AG04450 (cell line): ENCODE measurements around the gene DCDC2. TPM values are rescaled to one million over a fixed set of nuclear protein-coding genes. Genes with fewer than 3 reads are reported as not detected.
"Not testable (repeated sequence)": the region's sequence is repeated elsewhere in the genome, so short reads cannot be mapped to it uniquely, and the experiment has no call there.

Experiments
- CTCF ChIA-PET: fragments of 300-600, 350-600 bp; formaldehyde crosslinking; extraction: SDS; loops from one replicate; lab custom pipeline; 2022; ENCODE audit warnings: antibody characterized with exemption, inconsistent platforms; lab: Charles Lee
- POLR2A ChIA-PET: fragments of 350-600 bp; formaldehyde crosslinking; extraction: SDS; loops from one replicate; lab custom pipeline; 2021; ENCODE audit warnings: antibody characterized with exemption, inconsistent platforms; lab: Yijun Ruan, JAX
- DNase-seq: peaks from one replicate; pipeline ENCODE4 v3.0.0-alpha.2; 2011; ENCODE audit warnings: low read depth, low spot score
- H3K27ac ChIP-seq: one replicate; pipeline ENCODE4 v1.5.1; 2012; ENCODE audit warnings: low read depth, low read length, control low read depth
- H3K27me3 ChIP-seq: one replicate; pipeline ENCODE4 v1.6.0; 2012; ENCODE audit warnings: low read length; ENCODE audit not compliant: control insufficient read depth, insufficient read depth
- H3K4me3 ChIP-seq: 2 replicates; pipeline ENCODE4 v1.5.1; 2011; ENCODE audit warnings: mild to moderate bottlenecking, low read depth, low read length, control low read depth
- H3K9me3 ChIP-seq: 2 replicates; pipeline ENCODE4 v1.5.1; 2012; ENCODE audit warnings: low read length; ENCODE audit not compliant: control insufficient read depth, insufficient read depth
- polyA plus RNA-seq: library from polyadenylated mRNA; depleted of rRNA; stranded (reverse); fragments of >200 nt; gene quantifications from 2 replicates; pipeline ENCODE4 v1.2.3, GENCODE V29; 2011
- TF ChIP-seq, protein P1 (sequence below): IDR thresholded peaks from 2 replicates; pipeline ENCODE4 v1.5.1; 2011; ENCODE audit warnings: low read depth, low read length, control low read depth, inconsistent platforms

The DCDC2 gene
- polyA plus RNA-seq, 1 experiment, result 0.02 TPM

DNA sequence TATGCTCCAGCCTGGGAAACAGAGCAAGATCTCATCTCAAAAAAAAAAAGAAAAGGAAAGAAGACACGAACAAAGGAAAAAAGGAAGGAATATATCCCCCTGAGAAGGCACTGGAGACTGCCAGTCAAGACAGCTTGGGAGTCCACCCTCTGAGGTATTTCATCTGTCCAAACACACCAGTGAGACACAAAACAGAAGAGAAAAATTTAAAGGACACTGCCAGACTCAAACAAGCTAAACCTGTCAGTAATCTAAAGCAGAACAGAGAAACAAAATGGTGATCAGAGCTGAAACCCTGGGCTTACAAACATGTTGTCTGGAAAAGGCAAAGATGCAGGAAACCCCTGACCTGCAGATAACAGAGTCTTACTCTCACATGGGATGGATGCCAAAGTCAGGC, 114.9 kb downstream of the DCDC2 start:
- Histone ChIP-seq H3K9me3 (peaks cover 17% of the 10 kb centered on the region), H3K4me3 (no peak overlapping the region), H3K27me3 (no peaks in the 10 kb centered on the region), H3K27ac (no peak overlapping the region)
- no peak for DNase-seq
- POLR2A ChIA-PET, result no interaction called here
- CTCF ChIA-PET, result no interaction called here
- TF ChIP-seq, protein P1, sequence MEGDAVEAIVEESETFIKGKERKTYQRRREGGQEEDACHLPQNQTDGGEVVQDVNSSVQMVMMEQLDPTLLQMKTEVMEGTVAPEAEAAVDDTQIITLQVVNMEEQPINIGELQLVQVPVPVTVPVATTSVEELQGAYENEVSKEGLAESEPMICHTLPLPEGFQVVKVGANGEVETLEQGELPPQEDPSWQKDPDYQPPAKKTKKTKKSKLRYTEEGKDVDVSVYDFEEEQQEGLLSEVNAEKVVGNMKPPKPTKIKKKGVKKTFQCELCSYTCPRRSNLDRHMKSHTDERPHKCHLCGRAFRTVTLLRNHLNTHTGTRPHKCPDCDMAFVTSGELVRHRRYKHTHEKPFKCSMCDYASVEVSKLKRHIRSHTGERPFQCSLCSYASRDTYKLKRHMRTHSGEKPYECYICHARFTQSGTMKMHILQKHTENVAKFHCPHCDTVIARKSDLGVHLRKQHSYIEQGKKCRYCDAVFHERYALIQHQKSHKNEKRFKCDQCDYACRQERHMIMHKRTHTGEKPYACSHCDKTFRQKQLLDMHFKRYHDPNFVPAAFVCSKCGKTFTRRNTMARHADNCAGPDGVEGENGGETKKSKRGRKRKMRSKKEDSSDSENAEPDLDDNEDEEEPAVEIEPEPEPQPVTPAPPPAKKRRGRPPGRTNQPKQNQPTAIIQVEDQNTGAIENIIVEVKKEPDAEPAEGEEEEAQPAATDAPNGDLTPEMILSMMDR, result no peak

DNA sequence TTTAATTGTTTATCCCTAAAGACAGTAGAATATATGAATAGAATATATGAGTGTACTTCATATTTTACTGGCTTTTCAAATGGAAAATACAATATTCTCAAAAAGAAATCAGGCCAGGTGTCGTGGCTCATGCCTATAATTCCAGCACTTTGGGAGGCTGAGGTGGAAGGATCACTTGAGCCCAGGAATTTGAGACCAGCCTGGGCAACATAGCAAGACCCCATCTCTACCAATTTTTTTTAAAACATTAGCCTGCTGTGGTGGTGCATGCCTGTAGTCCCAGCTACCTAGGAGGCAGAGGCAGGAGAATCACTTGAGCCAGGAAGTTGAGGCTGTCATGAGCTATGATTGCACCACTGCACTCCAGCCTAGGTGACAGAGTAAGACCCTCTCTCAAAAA, 116.1 kb downstream of the DCDC2 start:
- H3K4me3 ChIP-seq, DNase-seq, H3K27ac ChIP-seq, H3K27me3 ChIP-seq, POLR2A ChIA-PET: not testable (repeated sequence)
- CTCF ChIA-PET, result interaction anchor here (0.8 kb wide), 1 partner anchor 41 kb away, joined by 3 read pairs; no protein-coding TSS in a partner anchor
- H3K9me3 ChIP-seq, result peaks cover 17% of the 10 kb centered on the region

DNA sequence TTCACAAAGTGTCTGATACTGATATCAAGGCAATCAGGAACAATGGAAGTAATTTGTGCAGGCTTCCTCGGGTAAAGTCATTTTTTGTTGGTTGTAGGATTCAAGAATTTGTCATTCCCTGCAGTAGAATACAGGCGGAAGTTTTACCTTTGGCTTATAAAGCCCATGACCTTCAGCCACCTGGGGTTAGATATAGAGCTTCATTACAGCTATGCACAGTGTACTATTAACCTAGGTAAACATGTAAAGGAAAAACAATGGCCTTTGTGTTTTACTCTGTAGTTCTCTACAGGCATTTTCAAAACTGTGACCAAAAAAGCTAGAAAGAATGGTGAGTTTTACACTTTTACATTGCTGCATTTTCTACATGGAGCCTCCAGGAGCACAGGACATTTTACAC, 116.9 kb downstream of the DCDC2 start:
- H3K9me3 ChIP-seq, result peaks cover 17% of the 10 kb centered on the region
- ChIA-PET POLR2A (no interaction called here), CTCF (no interaction called here)
- no peak for DNase-seq
- H3K4me3 ChIP-seq, result no peak overlapping the region
- TF ChIP-seq, protein P1, result no peak
- no peak overlapping the region for H3K27ac ChIP-seq
- H3K27me3 ChIP-seq, result no peaks in the 10 kb centered on the region

DNA sequence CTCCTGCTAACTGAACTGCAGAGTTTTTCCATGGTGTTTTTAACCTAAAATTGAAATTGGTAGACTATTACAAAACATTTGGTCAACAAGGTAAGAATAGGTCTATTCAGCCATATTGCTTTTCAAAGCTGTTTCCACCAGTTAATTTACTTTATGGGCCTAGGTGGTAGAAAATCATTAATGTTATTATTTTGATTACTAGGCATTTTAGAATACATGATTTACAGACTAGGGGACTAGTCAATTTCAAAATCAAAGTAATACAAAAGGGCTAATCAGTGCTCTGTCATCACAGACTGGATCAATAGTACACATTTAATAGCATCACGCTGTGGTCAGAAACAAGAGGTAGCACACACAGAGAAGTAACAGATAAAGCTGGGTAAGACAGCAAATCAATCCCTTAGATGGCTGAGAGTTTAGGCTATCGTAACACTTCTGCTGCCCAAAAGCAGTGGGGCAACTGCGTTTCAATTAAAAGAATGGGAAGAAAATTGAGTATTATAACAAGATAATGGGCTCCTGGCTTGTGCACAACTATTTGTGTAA, 117.4 kb downstream of the DCDC2 start:
- POLR2A ChIA-PET, result no interaction called here
- H3K4me3 ChIP-seq, result no peak overlapping the region
- peaks cover 17% of the 10 kb centered on the region for H3K9me3 ChIP-seq
- TF ChIP-seq, protein P1, result no peak
- CTCF ChIA-PET, result no interaction called here
- H3K27ac ChIP-seq, result no peak overlapping the region
- H3K27me3 ChIP-seq, result no peaks in the 10 kb centered on the region
- DNase-seq, result no peak

DNA sequence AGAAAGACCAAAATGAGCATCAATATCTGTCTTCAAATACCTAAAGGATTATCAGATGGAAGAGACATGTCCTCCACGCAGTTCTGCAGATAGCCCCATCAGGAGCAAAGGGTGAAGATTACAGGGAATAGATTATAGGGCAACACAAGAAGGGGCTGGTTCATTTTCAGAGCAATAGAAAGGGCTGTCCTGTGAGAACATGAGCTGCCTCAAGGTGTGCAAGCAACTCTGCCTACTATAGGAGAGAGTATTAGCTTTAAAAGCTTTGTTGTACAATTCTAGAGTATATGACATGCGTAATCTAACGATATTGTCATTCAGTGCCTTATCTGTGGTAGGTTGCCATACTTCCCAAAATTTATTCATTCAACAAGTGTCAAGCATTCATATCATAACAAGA, 119.2 kb downstream of the DCDC2 start:
- CTCF ChIA-PET, result no interaction called here
- POLR2A ChIA-PET, result no interaction called here
- peaks cover 8% of the 10 kb centered on the region; the same call in 1 of the 2 replicates for H3K9me3 ChIP-seq

DNA sequence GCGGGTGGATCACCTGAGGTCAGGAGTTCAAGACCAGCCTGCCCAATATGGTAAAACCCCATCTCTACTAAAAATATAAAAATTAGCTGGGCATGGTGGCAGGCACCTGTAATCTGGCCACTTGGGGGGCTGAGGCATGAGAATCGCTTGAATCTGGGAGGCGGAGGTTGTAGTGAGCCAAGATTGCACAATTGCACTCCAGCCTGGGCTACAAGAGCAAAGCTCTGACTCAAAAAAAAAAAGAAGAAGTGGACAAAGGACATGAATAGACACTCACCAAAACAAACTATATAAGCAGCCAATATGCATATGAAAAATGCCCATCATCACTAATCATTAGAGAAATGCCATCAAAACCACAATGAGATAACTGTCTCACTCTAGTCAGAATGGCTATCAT, 121.1 kb downstream of the DCDC2 start:
- H3K4me3 ChIP-seq, H3K9me3 ChIP-seq, DNase-seq, CTCF ChIA-PET, H3K27ac ChIP-seq, H3K27me3 ChIP-seq, POLR2A ChIA-PET: not testable (repeated sequence)

More for the DNA sequence above, 119.2 kb downstream of the DCDC2 start:
- TF ChIP-seq, protein P1, result no peak
- no peaks in the 10 kb centered on the region for H3K27me3 ChIP-seq
- no peak overlapping the region for H3K27ac ChIP-seq
- H3K4me3 ChIP-seq, result no peak overlapping the region
- DNase-seq, result no peak
